ENCODE measurements around the gene MRFAP1. TPM values are rescaled to one million over a fixed set of nuclear protein-coding genes. Genes with fewer than 3 reads are reported as not detected.
"Not testable (repeated sequence)": the region's sequence is repeated elsewhere in the genome, so short reads cannot be mapped to it uniquely, and the experiment has no call there.

The MRFAP1 gene
- total RNA-seq, 1 experiment from 2014 or later = 212 TPM

DNA sequence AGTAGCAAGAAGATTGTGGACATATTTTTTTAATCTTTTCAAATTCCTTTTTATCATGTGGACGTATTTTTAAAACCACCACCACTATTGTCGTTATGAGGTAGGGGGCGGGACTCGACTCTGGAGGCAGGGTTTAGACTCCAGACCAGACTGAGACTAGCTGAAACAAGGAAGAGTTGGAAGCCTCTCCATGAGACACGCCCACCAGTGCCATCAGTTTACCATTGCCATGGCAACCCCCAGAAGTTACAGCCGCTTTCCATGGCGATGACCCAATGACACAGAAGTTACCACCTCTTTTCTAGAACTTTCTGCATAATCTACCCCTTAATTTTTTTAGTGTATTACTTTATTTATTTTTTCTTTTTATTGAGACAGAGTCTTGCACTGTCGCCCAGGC is 8.7 kb downstream of the MRFAP1 start:
- no TSS peak for BruUV-seq (replicated peaks)
- POLR2A ChIA-PET = no interaction called here
- intact Hi-C loops (cut with micrococcal nuclease; ENCODE audit: unreplicated experiment) (no loop called here), in situ Hi-C loops (cut with HindIII; ENCODE audit: low pct_unique_long_range_greater_than_20kb, low sequenced_read_pairs) (no loop called here)
- ATAC-seq = no peak
- Histone ChIP-seq H3K4me3 (ENCODE audit: low read depth in 2 of 2, low read length in 2 of 2) (no peak overlapping the region), H3K27me3 (ENCODE audit: control insufficient read depth, insufficient read depth, low read length) (no peaks in the 10 kb centered on the region), H3K9me3 (ENCODE audit: control insufficient read depth, insufficient read depth, low read depth, low read length) (no peaks in the 10 kb centered on the region), H3K4me1 (ENCODE audit: control insufficient read depth, insufficient read depth, low read length) (no peaks in the 10 kb centered on the region), H3K27ac (ENCODE audit: low read length) (no peak overlapping the region), H3K36me3 (ENCODE audit: control insufficient read depth, insufficient read depth, low read length) (no peaks in the 10 kb centered on the region)
- CTCF ChIA-PET = no interaction called here
- TF ChIP-seq SIN3A (IDR thresholded peaks at IDR 0.05; ENCODE audit: borderline replicate concordance, insufficient read depth, low read depth, low read length) = no peak
- TF ChIP-seq POLR2AphosphoS5 (IDR thresholded peaks at IDR 0.05; ENCODE audit: low read depth, low read length) = no peak
- no peak for TF ChIP-seq TCF7L2 (IDR thresholded peaks at IDR 0.05; ENCODE audit: low read depth, low read length)
- no peak for TF ChIP-seq REST (IDR thresholded peaks at IDR 0.05; ENCODE audit: insufficient read depth in 1 of 2, low read depth in 2 of 2, low read length in 1 of 2)
- TF ChIP-seq, protein P1, sequence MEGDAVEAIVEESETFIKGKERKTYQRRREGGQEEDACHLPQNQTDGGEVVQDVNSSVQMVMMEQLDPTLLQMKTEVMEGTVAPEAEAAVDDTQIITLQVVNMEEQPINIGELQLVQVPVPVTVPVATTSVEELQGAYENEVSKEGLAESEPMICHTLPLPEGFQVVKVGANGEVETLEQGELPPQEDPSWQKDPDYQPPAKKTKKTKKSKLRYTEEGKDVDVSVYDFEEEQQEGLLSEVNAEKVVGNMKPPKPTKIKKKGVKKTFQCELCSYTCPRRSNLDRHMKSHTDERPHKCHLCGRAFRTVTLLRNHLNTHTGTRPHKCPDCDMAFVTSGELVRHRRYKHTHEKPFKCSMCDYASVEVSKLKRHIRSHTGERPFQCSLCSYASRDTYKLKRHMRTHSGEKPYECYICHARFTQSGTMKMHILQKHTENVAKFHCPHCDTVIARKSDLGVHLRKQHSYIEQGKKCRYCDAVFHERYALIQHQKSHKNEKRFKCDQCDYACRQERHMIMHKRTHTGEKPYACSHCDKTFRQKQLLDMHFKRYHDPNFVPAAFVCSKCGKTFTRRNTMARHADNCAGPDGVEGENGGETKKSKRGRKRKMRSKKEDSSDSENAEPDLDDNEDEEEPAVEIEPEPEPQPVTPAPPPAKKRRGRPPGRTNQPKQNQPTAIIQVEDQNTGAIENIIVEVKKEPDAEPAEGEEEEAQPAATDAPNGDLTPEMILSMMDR (IDR thresholded peaks at IDR 0.05) = no peak
- DNase-seq (ENCODE audit: low read depth, low spot score) = no peak

DNA sequence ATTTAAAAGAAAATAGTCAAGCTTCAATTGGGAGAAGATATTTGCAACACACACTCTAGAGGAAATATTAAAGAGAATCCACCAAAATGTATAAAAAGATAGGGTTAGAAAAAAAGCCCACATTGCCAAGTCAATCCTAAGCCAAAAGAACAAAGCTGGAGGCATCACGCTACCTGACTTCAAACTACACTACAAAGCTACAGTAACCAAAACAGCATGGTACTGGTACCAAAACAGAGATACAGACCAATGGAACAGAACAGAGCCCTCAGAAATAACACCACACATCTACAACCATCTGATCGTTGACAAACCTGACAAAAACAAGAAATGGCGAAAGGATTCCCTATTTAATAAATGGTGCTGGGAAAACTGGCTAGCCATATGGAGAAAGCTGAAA is 13.7 kb downstream of the MRFAP1 start:
- H3K9me3 ChIP-seq (ENCODE audit: control insufficient read depth, insufficient read depth, low read depth, low read length); H3K4me3 ChIP-seq (ENCODE audit: low read depth in 2 of 2, low read length in 2 of 2); CTCF ChIA-PET; BruUV-seq (replicated peaks); ATAC-seq; H3K36me3 ChIP-seq (ENCODE audit: control insufficient read depth, insufficient read depth, low read length); DNase-seq (ENCODE audit: low read depth, low spot score); H3K27me3 ChIP-seq (ENCODE audit: control insufficient read depth, insufficient read depth, low read length); in situ Hi-C loops (cut with HindIII; ENCODE audit: low pct_unique_long_range_greater_than_20kb, low sequenced_read_pairs); intact Hi-C loops (cut with micrococcal nuclease; ENCODE audit: unreplicated experiment); H3K4me1 ChIP-seq (ENCODE audit: control insufficient read depth, insufficient read depth, low read length); POLR2A ChIA-PET; H3K27ac ChIP-seq (ENCODE audit: low read length): not testable (repeated sequence)

GRCh38 chr4:6655291-6655690 is 14.8 kb downstream of the MRFAP1 start:
- not testable (repeated sequence) for H3K27ac ChIP-seq (ENCODE audit: low read length); BruUV-seq (replicated peaks)

More at GRCh38 chr4:6655291-6655690, 14.8 kb downstream of the MRFAP1 start:
- in situ Hi-C loops (cut with HindIII; ENCODE audit: low pct_unique_long_range_greater_than_20kb, low sequenced_read_pairs); H3K9me3 ChIP-seq (ENCODE audit: control insufficient read depth, insufficient read depth, low read depth, low read length); H3K27me3 ChIP-seq (ENCODE audit: control insufficient read depth, insufficient read depth, low read length); POLR2A ChIA-PET; H3K36me3 ChIP-seq (ENCODE audit: control insufficient read depth, insufficient read depth, low read length); DNase-seq (ENCODE audit: low read depth, low spot score); H3K4me3 ChIP-seq (ENCODE audit: low read depth in 2 of 2, low read length in 2 of 2); H3K4me1 ChIP-seq (ENCODE audit: control insufficient read depth, insufficient read depth, low read length); intact Hi-C loops (cut with micrococcal nuclease; ENCODE audit: unreplicated experiment); ATAC-seq; CTCF ChIA-PET: not testable (repeated sequence)
